BLaER1 treated with 17β-estradiol and CSF1 and Interleukin-3, amounts not matched to agents 10 nM and 100 nM (cell line): ENCODE measurements around the gene KCNN3.

Experiments used
- H3K27ac ChIP-seq, 11 experiments: shearing (Covaris generic); formaldehyde crosslinking; 2 replicates each; pipeline ENCODE4 v1.8.1; 2022
- H3K27me3 ChIP-seq, 11 experiments: shearing (Covaris generic); formaldehyde crosslinking; 2 replicates each; pipeline ENCODE4 v1.8.1; 2022
- H3K36me3 ChIP-seq, 11 experiments: shearing (Covaris generic); formaldehyde crosslinking; 2 replicates each; pipeline ENCODE4 v1.8.1; 2022
- H3K4me1 ChIP-seq, 10 experiments: shearing (Covaris generic); formaldehyde crosslinking; 2 replicates each; pipeline ENCODE4 v1.8.1; 2022
- H3K4me2 ChIP-seq, 11 experiments: shearing (Covaris generic); formaldehyde crosslinking; 2 replicates each; pipeline ENCODE4 v1.8.1; 2022
- H3K4me3 ChIP-seq, 10 experiments: shearing (Covaris generic); formaldehyde crosslinking; 2 replicates each; pipeline ENCODE4 v1.8.1; 2022
- H3K9ac ChIP-seq, 11 experiments: shearing (Covaris generic); formaldehyde crosslinking; 2 replicates each; pipeline ENCODE4 v1.8.1; 2022
- H3K9me3 ChIP-seq, 11 experiments: shearing (Covaris generic); formaldehyde crosslinking; replicated peaks in 1 of 11; 2 replicates each; pipeline ENCODE4 v1.8.1; 2022
- H4K20me1 ChIP-seq, 11 experiments: shearing (Covaris generic); formaldehyde crosslinking; 2 replicates each; pipeline ENCODE4 v1.8.1; 2022
- Cebpa-rat ChIP-seq, 11 experiments: shearing (Covaris generic); IDR thresholded peaks; 2 replicates each; pipeline ENCODE4 v1.8.1; 2022

KCNN3 gene

GRCh38 chr1:154901591-154901990 is 31.5 kb upstream of the KCNN3 start:
- Histone ChIP-seq H3K9me3 (peaks cover 0 to under 1% (median 0%) of the 10 kb centered on the region in 11 experiments; a peak in 2 of 22 replicates), H3K4me1 (peaks cover 0 to 10% (median 8%) of the 10 kb centered on the region in 10 experiments; a peak in 12 of 20 replicates), H3K4me2 (no peak overlapping the region), H3K9ac (no peak overlapping the region), H3K36me3 (no peaks in the 10 kb centered on the region), H3K4me3 (no peak overlapping the region), H4K20me1 (no peaks in the 10 kb centered on the region), H3K27me3 (no peaks in the 10 kb centered on the region), H3K27ac (no peak overlapping the region)
- no peak for TF ChIP-seq Cebpa-rat (IDR thresholded peaks at IDR 0.05)

DNA sequence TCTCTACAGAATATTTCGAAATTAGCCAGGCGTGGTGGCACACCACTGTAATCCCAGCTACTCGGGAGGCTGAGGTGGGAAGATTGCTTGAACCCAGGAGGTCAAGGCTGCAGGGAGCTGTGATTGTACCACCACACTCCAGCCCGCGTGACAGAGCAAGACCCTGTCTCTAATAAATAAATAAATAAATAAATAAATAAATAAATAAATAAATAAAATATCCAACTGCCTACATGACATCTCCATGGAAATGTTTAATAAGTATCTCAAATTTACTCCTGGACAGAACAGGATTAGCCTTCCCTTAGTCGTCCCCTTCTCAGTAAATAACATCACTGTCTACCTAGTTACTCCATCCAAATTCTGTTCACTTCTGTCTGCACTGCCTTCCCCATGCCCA is 29.0 kb upstream of the KCNN3 start:
- Histone ChIP-seq H3K36me3 (no peaks in the 10 kb centered on the region), H3K4me2 (no peak overlapping the region), H3K9me3 (no peaks in the 10 kb centered on the region), H3K27ac (no peak overlapping the region), H3K4me1 (peaks cover 4 to 21% (median 16%) of the 10 kb centered on the region in 10 experiments; a peak in 18 of 20 replicates), H3K27me3 (no peaks in the 10 kb centered on the region), H3K4me3 (no peak overlapping the region), H3K9ac (no peak overlapping the region), H4K20me1 (no peaks in the 10 kb centered on the region)
- TF ChIP-seq Cebpa-rat (IDR thresholded peaks at IDR 0.05), result no peak

DNA sequence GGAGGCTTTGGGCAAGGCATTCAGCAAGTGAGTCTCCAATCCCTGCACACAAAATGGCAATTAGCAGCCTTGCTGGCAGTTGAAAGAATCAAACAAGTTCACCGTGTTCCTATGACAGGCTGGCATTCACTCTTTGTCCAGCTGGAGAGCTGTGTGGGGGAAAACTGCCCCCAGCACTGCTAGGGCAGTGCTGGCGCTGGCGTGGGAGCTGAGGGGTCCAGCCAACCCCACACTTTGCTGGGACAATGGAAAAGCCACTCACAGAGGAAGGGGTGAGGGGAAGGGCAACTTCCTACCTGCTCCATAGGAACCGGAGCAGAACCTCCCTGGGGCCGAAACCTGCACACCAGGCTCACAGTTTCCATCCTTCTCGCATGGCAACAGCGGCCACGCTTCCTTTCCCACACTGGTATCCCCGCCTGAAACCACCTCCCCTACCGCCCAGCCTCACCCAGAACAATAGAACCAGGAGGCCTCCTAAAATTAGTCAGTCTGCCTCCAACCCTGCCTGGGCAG is 26.7 kb upstream of the KCNN3 start:
- H3K27me3 ChIP-seq, result no peaks in the 10 kb centered on the region
- H3K4me3 ChIP-seq, result no peak overlapping the region
- H3K36me3 ChIP-seq, result no peaks in the 10 kb centered on the region
- H3K9me3 ChIP-seq, result peaks cover 0 to 4% (median 0%) of the 10 kb centered on the region in 11 experiments; a peak in 1 of 22 replicates
- H3K27ac ChIP-seq, result no peak overlapping the region
- H4K20me1 ChIP-seq, result no peaks in the 10 kb centered on the region
- peak overlapping the region in 8 of 11 experiments; percentile 24 to 44 (median 34); a peak in 14 of 22 replicates for H3K4me2 ChIP-seq
- peaks cover 7 to 21% (median 16%) of the 10 kb centered on the region in 10 experiments; a peak in 18 of 20 replicates for H3K4me1 ChIP-seq
- H3K9ac ChIP-seq, result no peak overlapping the region
- no peak for TF ChIP-seq Cebpa-rat (IDR thresholded peaks at IDR 0.05)

DNA sequence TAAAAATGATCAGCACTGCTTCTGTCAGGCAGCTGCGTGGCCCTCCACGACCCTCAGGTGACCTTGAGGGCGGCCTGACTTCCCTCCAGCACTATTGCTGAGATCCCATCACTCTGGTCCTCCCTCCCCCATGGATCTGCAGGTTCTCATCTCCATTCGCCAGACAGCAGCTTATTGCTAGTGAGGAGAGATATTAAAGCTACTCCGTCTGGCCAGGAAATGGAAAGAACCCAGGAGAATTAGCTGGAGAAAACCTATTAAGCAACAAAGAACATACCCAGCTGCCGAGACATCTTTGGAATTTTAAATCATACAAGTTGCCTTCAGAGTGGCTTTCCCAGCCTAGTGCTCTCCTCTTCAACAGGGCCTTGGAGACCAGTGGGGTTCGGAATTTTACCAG is 25.7 kb upstream of the KCNN3 start:
- Histone ChIP-seq H3K36me3 (no peaks in the 10 kb centered on the region), H3K4me2 (peak overlapping the region in 10 of 11 experiments; percentile 17 to 44 (median 26); a peak in 14 of 22 replicates), H3K27me3 (no peaks in the 10 kb centered on the region), H3K9ac (no peak overlapping the region), H4K20me1 (no peaks in the 10 kb centered on the region), H3K4me1 (peaks cover 7 to 21% (median 16%) of the 10 kb centered on the region in 10 experiments; a peak in 18 of 20 replicates), H3K4me3 (no peak overlapping the region), H3K27ac (peak overlapping the region in 1 of 11 experiments; percentile 38; a peak in 1 of 22 replicates), H3K9me3 (peaks cover 0 to 4% (median 0%) of the 10 kb centered on the region in 11 experiments; a peak in 1 of 22 replicates)
- TF ChIP-seq Cebpa-rat (IDR thresholded peaks at IDR 0.05), result no peak

DNA sequence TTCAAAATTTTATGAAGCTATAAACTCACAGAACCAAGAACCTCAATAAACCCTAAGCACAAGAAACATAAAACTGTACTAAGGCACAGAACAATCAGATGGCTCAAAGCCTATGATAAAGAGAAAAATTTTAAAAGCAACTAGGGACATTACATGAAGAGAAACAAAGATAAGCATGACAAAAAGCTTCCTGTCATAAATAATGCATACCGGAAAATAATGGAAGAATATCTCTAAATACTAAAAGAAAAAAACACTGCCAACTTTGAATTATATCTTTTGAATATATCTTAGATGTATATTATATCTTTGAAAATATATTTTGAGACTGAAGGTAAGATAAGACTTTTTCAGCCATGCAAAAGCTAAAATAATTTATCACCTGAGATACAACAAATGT is 21.4 kb upstream of the KCNN3 start:
- H3K9ac ChIP-seq, result no peak overlapping the region
- peaks cover 7 to 15% (median 12%) of the 10 kb centered on the region in 10 experiments; a peak in 18 of 20 replicates for H3K4me1 ChIP-seq
- no peak for TF ChIP-seq Cebpa-rat (IDR thresholded peaks at IDR 0.05)
- H3K27me3 ChIP-seq, result no peaks in the 10 kb centered on the region
- no peak overlapping the region for H3K27ac ChIP-seq
- no peaks in the 10 kb centered on the region for H4K20me1 ChIP-seq
- H3K9me3 ChIP-seq, result peaks cover 0 to 4% (median 0%) of the 10 kb centered on the region in 11 experiments; a peak in 1 of 22 replicates
- H3K4me3 ChIP-seq, result no peak overlapping the region
- H3K4me2 ChIP-seq, result no peak overlapping the region
- no peaks in the 10 kb centered on the region for H3K36me3 ChIP-seq

- H4K20me1 ChIP-seq, result no peaks in the 10 kb centered on the region
- no peak overlapping the region for H3K9ac ChIP-seq
- no peak for TF ChIP-seq Cebpa-rat (IDR thresholded peaks at IDR 0.05)
- no peak overlapping the region for H3K27ac ChIP-seq
- H3K4me2 ChIP-seq, result no peak overlapping the region
- no peaks in the 10 kb centered on the region for H3K36me3 ChIP-seq
- peaks cover 0 to 11% (median 8%) of the 10 kb centered on the region in 10 experiments; a peak in 16 of 20 replicates for H3K4me1 ChIP-seq
- H3K4me3 ChIP-seq, result no peak overlapping the region
- H3K27me3 ChIP-seq, result no peaks in the 10 kb centered on the region
- peaks cover 0 to 4% (median 0%) of the 10 kb centered on the region in 11 experiments; a peak in 1 of 22 replicates for H3K9me3 ChIP-seq
Measured at GRCh38 chr1:154888757-154889156, 18.7 kb upstream of the KCNN3 start.

DNA sequence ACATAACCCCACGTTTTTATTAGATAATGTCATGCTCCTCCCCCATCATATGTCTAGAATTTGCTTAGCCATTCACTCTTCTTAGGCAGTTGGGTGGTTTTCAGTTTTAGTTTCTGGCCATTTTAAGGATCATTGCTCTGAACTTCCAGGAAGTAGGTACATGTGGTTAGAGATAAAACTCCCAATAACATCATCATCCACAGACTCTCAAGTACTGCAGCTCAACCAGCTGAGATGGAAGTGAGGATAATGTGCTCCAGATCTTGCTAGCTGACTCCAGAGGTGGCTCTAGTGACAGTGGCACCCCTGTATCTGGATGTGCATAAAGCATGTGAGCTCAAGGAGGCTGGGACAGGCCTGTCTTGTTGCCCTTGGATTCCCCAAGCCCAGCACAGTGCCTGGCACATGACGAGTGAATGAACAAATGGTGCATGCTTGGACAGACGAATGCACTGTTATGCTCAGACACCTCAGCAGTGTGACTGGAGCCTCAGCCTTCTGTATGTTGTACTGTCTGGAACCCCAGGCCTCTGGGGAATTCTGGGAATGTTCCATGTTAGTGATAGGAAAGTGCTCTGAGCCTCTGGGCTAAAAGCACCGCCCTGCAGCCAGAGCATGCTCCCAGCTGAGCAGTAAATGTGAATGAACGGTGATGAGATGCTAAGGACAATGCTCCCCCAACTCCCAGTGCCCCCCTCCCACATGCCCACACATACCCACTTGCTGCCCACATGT is 16.4 kb upstream of the KCNN3 start:
- Histone ChIP-seq H3K9ac (no peak overlapping the region), H3K4me1 (peaks cover 0 to 10% (median 8%) of the 10 kb centered on the region in 10 experiments; a peak in 16 of 20 replicates), H3K27me3 (no peaks in the 10 kb centered on the region), H4K20me1 (no peaks in the 10 kb centered on the region), H3K4me2 (peak overlapping the region in 9 of 11 experiments; percentile 24 to 54 (median 34); a peak in 16 of 22 replicates), H3K4me3 (no peak overlapping the region), H3K27ac (no peak overlapping the region), H3K36me3 (no peaks in the 10 kb centered on the region), H3K9me3 (no peaks in the 10 kb centered on the region)
- TF ChIP-seq Cebpa-rat (IDR thresholded peaks at IDR 0.05), result no peak

DNA sequence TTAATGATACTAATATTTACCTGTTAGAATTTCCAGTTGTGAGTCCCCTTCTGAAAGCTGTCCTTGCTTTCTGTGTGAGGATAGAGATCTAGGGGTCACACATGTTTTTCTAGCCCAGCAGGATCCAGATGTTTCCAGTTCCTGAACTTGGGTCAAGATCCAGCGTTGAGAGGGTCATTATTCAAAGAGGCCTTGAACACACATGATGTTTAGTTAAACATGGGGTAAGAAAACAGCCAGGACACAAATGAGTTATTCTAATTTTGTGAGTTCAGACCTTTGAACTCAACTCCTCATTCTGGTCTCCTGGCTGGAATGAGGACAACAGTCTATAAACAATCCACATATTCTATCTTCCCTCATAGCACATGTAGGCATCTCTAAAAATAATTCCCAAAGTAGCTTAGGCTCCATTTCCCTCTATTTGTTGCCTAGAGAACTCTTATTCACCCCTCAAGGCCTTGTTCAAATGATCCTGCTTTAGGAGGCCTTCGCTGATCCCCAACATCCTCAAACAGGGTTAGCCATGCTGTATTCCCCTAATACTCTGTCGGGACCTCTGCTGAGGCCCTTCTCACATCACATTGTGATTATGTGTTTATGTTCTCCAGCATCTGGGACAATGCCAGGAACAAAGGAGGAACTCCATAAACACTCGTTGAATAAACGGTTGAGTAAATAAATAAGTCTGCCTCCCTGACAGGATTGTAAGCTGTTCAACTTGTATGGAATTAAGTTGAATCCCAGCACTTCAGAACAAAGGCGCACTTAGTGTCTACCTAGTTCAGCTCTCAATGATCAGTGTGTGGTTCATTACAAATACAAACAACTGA is 15.0 kb upstream of the KCNN3 start:
- H3K4me3 ChIP-seq, result no peak overlapping the region
- no peak overlapping the region for H3K9ac ChIP-seq
- peaks cover 0 to 10% (median 8%) of the 10 kb centered on the region in 10 experiments; a peak in 16 of 20 replicates for H3K4me1 ChIP-seq
- H3K9me3 ChIP-seq, result no peaks in the 10 kb centered on the region
- H3K27ac ChIP-seq, result no peak overlapping the region
- no peaks in the 10 kb centered on the region for H3K27me3 ChIP-seq
- TF ChIP-seq Cebpa-rat (IDR thresholded peaks at IDR 0.05), result no peak
- H3K36me3 ChIP-seq, result no peaks in the 10 kb centered on the region
- 0 out of 22 replicates have a peak overlapping the region, but pooled peaks of 1 of the 11 experiments have one; percentile 2 for H3K4me2 ChIP-seq
- no peaks in the 10 kb centered on the region for H4K20me1 ChIP-seq
